DMS 273 treated with DMSO at 0.1 percent for 48 hours (cell line): Measurements from ENCODE around the gene GLRX2.
A peak's percentile ranks its signal among the peaks of the same experiment; 100 is the strongest.
"Not testable (repeated sequence)": the region's sequence is repeated elsewhere in the genome, so short reads cannot be mapped to it uniquely, and the experiment has no call there.

Source experiments
- DNase-seq: peaks from one replicate; lab custom pipeline; 2025; lab: John Stamatoyannopoulos, UW

Gene GLRX2

DNA sequence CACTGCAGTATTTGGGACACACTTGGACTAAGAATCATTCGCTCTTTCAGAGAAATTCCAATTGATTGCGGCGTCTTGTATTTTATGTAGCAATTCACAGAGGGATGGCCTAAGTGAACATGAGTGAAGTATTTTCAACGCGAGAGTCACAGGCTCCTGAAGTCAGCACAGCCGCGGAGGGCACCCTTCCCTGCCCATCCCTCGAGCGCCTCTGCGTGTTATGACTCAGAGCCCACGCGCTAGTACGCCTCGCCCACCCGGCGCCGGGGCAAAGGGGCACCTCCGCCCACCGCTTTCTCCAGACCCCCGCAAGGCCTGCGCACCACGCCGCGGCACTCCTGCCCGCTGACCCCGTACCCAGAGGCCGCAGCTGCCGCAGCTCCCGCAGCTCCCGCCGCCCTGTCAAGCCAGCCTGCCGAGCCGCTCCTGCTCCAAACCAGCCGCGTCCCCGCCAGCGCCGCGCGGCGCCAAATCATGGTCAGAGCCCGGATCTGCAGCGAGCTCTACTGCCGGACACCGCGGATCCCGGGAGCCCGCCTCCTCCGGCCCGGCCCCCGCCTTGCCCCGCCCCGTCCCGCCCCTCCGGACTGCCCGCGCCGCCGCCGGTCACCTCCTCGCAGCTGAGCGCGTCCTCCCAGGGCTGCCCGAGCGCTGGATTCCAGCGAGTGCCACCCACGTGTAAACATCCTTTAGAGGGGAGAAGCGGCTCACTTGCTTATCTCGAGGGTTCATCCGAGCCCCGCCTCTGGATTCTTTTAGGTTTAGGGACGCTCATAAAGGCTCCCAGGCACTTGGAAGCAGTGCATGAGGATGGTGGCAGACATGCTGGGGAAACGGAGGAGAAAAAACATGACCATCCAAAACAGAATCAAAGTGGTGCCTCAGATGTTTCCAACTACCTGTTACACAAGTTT is at the start of gene GLRX2:
TSS of gene GLRX2 (minus strand) at position 508 of the 914 bp plus-strand sequence. CDS start at position 476, 32 bp downstream.
- DNase-seq: peak; percentile 51

DNA sequence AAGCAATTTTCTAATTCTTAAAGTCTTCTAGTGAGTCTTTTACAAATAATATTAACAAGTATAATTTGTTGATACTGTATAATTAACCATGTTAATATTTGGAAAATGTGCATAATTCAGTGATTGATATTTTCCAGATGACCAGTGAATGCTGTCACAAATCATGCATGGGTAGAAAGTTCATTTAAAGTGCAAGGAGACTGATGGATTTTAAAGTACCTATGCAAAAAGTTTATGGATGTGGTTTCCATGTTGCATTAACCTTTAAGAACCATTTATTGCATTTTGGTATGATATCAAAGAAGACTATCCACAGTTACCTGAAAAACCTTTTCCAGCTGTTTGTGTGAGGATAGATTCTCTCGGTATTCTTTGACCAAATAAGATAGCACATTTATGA is 39.8 kb upstream of the GLRX2 start:
- no peak for DNase-seq

GRCh38 chr1:193144361-193144938 is 39.2 kb upstream of the GLRX2 start:
- DNase-seq: no peak

GRCh38 chr1:193143285-193143684 is 38.1 kb upstream of the GLRX2 start:
- DNase-seq: peak; percentile 2

- DNase-seq: no peak
Observed at GRCh38 chr1:193142409-193142808, 37.2 kb upstream of the GLRX2 start.

DNA sequence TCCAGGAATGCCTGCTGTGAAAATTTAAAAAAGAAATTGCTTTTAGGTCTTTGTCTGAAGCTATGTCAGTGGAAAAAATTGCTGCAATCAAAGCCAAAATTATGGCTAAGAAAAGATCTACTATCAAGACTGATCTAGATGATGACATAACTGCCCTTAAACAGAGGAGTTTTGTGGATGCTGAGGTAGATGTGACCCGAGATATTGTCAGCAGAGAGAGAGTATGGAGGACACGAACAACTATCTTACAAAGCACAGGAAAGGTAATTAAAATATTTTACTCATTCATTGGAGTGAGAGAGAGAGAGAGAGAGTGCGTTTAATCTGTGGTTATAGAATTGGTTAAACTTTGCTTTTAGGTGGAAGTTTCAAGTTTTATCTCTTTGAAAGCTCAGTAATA is 36.6 kb upstream of the GLRX2 start:
- DNase-seq: no peak

GRCh38 chr1:193140254-193140653 is 35.0 kb upstream of the GLRX2 start:
- DNase-seq: no peak

- no peak for DNase-seq
Observed at GRCh38 chr1:193131266-193131860, 26.1 kb upstream of the GLRX2 start.

DNA sequence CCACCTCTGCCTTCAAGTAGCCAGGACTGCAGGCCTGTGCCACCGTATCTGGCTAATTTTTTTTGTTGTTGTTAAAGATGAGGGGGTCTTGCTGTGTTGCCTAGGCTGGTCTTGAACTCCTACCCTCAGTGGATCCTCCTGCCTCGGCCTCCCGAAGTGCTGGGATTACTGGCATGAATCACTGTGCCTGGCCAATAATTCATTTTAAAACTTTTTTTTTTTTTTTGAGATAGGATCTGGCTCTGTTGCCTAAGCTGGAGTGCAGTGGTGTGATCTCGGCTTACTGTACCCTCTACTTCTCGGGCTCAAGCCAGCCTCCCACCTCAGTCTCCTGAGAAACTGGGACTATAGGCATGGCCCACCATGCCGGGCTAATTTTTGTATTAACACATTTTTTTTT is 20.2 kb upstream of the GLRX2 start:
- DNase-seq: no peak

DNA sequence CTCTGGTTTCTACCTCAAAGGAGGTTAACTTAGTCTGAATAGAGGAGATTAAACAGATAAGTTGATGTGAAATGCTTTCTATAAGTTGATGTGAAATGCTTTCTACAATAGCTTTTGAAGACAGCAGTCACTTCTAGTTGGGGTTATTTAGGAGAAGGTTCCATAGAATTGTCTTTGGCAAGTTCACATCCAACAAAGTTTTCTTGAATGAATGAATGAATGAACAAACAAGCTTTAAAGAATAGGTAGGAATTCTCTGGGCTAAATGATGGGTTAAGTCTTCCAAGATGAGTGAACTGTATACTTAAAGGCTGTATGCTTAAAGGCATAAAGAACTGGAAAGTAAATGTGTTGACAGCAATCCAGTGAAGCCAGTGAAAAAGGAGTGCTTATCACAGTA is 18.5 kb upstream of the GLRX2 start:
- no peak for DNase-seq

GRCh38 chr1:193121616-193122593 is 16.7 kb upstream of the GLRX2 start, which contains the start of gene CDC73:
Gene CDC73 (plus strand): TSS chr1:193122031. CDS start chr1:193122201, 170 bp downstream.
- peak; percentile 85 for DNase-seq

DNA sequence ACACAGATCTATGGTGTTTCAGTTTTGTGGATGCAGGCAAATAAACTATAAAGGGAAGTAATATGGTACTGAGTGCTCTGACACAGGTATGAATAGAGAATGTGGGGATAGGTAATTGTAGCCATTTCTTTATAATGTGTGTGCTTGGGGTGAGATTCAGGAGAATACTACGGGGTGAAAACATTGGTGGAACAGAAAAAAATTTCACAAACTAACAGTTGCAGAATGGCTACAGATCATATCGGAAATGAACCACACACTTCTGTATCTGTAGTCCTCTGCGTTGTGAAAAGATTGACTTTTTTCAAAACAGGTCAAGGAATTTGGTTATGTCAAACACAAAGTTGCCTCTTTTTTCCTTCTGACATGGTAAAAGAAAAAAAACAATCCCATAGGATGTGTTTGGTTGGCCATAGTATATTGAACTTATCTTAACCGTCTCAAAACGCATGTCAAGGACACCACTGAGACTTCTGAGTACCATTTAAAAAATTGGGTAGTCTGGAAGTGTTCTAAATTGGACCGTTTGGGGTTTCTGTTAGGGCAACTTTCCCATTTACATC is 15.5 kb upstream of the GLRX2 start:
- no peak for DNase-seq

DNA sequence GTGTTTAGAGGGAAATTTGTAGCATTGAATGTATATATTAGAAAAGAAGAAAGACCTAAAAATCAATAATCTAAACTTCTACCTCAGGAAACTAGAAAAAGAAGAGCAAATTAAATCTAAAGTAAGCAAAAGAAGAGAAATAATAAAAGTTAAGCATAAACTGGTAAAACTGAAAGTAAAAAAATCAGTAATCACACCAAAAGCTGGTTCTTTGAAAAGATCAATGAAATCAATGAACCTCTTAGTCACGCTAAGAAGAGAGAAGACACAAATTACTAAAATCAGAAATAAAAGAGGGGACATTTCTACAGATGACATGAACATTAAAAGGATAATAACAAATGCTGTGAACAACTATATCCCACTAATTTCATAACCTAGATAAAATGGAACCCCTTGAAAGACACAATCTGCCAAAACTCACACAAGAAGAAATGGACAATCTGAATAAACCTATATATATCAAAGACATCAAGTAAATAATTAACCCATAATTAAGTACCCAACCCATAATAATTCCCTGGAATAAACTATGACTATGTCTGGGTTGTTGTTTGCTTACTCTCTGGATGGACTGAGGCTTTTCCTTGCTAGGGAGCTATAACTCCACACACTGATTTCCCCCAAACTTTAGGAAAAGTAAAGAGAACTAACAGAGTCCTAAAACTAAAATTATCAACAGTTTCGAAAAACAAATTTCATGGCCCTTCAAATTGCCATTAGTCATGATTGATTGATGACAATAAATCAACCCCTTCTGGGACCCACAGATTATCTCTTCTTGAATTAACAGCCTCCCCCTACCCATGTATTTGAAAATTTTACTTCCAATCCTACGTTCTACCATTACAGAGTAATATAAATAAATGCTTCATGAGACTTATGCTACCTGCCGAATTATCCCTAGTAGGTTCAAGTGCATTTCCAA is 13.9 kb upstream of the GLRX2 start:
- no peak for DNase-seq

GRCh38 chr1:193118194-193118593 is 13.0 kb upstream of the GLRX2 start:
- no peak for DNase-seq

GRCh38 chr1:193117167-193117566 is 12.0 kb upstream of the GLRX2 start:
- not testable (repeated sequence) for DNase-seq

GRCh38 chr1:193115629-193116227 is 10.5 kb upstream of the GLRX2 start:
- DNase-seq: no peak

DNA sequence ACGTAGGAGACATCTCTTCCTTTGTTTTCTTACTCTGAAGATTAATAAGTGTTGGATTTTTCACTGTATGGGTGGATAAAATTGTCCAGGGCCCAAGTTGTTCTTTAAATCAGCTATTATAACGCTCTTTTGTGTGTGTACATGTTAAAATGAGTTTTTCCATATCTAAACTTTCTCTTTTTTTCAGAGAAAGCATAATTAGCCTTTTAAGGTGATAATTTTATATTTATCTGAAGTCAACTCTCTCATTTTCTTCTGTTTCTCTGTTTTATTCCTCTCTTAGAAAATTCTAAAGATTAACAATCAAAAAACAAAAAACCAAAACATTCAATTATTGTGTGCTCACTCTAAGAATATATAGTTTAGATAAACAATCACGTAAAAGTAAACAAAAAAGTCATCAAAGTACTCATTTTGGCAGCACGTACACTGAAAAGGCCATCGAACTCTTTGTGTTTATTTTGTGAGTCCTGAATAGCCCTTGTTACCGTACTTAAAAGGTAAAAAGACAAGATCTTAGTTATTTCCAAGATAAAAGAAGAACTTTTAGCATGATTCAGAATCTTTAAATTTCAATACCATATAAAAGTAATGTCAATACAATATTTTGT is 9.4 kb upstream of the GLRX2 start:
- DNase-seq: no peak

DNA sequence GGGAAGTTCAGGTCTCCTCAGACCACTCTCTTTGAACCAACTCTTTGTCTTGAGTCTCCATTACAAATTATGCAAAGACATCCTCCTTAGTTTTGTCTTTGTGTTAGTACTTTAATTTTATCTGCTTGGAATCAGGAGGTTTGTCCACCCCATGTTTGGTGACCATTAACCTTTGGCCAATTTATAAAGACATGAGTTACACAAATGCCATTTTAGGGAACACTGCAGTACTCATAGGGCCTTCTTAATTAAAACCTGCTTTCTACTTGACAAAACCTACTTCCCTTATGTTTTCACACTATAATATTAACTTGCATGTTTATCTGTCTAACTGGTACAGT is 8.7 kb upstream of the GLRX2 start:
- DNase-seq: no peak

- no peak for DNase-seq
Observed at GRCh38 chr1:193113258-193113991, 8.2 kb upstream of the GLRX2 start.
